Measurements from ENCODE around the gene EBF3. TPM values are rescaled to one million over a fixed set of nuclear protein-coding genes. Genes with fewer than 3 reads are reported as not detected.

EBF3 gene
- total RNA-seq, 4 donors from 2014 or later, result 2.5 to 4.9 (median 4.6) TPM

- TF ChIP-seq CTCF (IDR thresholded peaks at IDR 0.05) (no peak), POLR2A (IDR thresholded peaks at IDR 0.05) (no peak), EP300 (IDR thresholded peaks at IDR 0.05) (no peak), POLR2AphosphoS5 (IDR thresholded peaks at IDR 0.05) (no peak)
- Histone ChIP-seq H3K27ac (no peak overlapping the region), H3K4me1 (peaks cover 0 to 82% (median 28%) of the 10 kb centered on the region in 3 donors), H3K27me3 (peaks cover 100% of the 10 kb centered on the region), H3K9me3 (no peaks in the 10 kb centered on the region), H3K36me3 (no peaks in the 10 kb centered on the region), H3K4me3 (no peak overlapping the region)
- ATAC-seq, result no peak
- 14 to 15% methylated on average over 17 of the region's 17 CpGs for WGBS, 2 donors (ENCODE audit: low coverage in 1 of 2)
These were observed 1.9 kb upstream of the EBF3 start for GRCh38 chr10:129965959-129966358.

GRCh38 chr10:129965425-129965808, 1.3 kb upstream of the EBF3 start:
- Histone ChIP-seq H3K27ac (peak overlapping the region in 2 of 4 donors; percentile 58 to 71), H3K27me3 (peaks cover 100% of the 10 kb centered on the region), H3K4me1 (peaks cover 0 to 77% (median 25%) of the 10 kb centered on the region in 3 donors), H3K9me3 (no peaks in the 10 kb centered on the region), H3K36me3 (no peaks in the 10 kb centered on the region), H3K4me3 (peak overlapping the region in 1 of 2 donors; percentile 62)
- 10 to 18% methylated on average over 3 to 14 of the region's 15 CpGs for WGBS, 2 donors (ENCODE audit: low coverage in 1 of 2)
- ATAC-seq, result no peak
- TF ChIP-seq POLR2AphosphoS5 (IDR thresholded peaks at IDR 0.05) (no peak), EP300 (IDR thresholded peaks at IDR 0.05) (no peak), CTCF (IDR thresholded peaks at IDR 0.05) (no peak), POLR2A (IDR thresholded peaks at IDR 0.05) (no peak)

- Histone ChIP-seq H3K4me1 (peaks cover 0 to 72% (median 25%) of the 10 kb centered on the region in 3 donors), H3K27ac (peak overlapping the region in 3 of 4 donors; percentile 31 to 71 (median 58)), H3K9me3 (no peaks in the 10 kb centered on the region), H3K27me3 (peaks cover 100% of the 10 kb centered on the region), H3K36me3 (no peaks in the 10 kb centered on the region), H3K4me3 (peak overlapping the region in 1 of 2 donors; percentile 62)
- WGBS, 2 donors (ENCODE audit: low coverage in 1 of 2), result 1% methylated on average over 16 of the region's 82 CpGs; no CpG with 5 or more reads in 1 of the 2 donors
- no peak for TF ChIP-seq EP300 (IDR thresholded peaks at IDR 0.05)
- no peak for TF ChIP-seq POLR2A (IDR thresholded peaks at IDR 0.05)
- no peak for TF ChIP-seq CTCF (IDR thresholded peaks at IDR 0.05)
- TF ChIP-seq POLR2AphosphoS5 (IDR thresholded peaks at IDR 0.05), result no peak
- no peak for ATAC-seq
These were observed 744 bp upstream of the EBF3 start for GRCh38 chr10:129964611-129965424.

GRCh38 chr10:129962872-129963640, 1.0 kb downstream of the EBF3 start:
- no peaks in the 10 kb centered on the region for H3K9me3 ChIP-seq
- peak overlapping the region; percentile 17 to 62 for H3K4me3 ChIP-seq
- H3K27me3 ChIP-seq, result peaks cover 100% of the 10 kb centered on the region
- ATAC-seq, result no peak
- 14 to 19% methylated on average over 9 to 20 of the region's 79 CpGs for WGBS, 2 donors (ENCODE audit: low coverage in 1 of 2)
- TF ChIP-seq POLR2AphosphoS5 (IDR thresholded peaks at IDR 0.05), result no peak
- peaks cover 0 to 72% (median 28%) of the 10 kb centered on the region in 3 donors for H3K4me1 ChIP-seq
- no peaks in the 10 kb centered on the region for H3K36me3 ChIP-seq
- H3K27ac ChIP-seq, result peak overlapping the region in 3 of 4 donors; percentile 78 to 82 (median 81)
